Measurements from ENCODE around the gene TCEANC.

- no peak for TF ChIP-seq CTCF (IDR thresholded peaks at IDR 0.05)
- TF ChIP-seq POLR2A (IDR thresholded peaks at IDR 0.05) = no peak
- peak; percentile 35 for TF ChIP-seq POLR2AphosphoS5 (IDR thresholded peaks at IDR 0.05)
Measured at GRCh38 chrX:13669246-13669737, 16.4 kb downstream of the TCEANC start.

Data from gastroesophageal sphincter (tissue), 3 donors.